Activated CD8-positive, alpha-beta memory T cell treated with anti-CD3 and anti-CD28 coated beads for 1 hour (primary cell): Measurements from ENCODE around the gene OPRM1.
A peak's percentile ranks its signal among the peaks of the same experiment; 100 is the strongest.
"Not testable (repeated sequence)": the region's sequence is repeated elsewhere in the genome, so short reads cannot be mapped to it uniquely, and the experiment has no call there.

ENCODE experiments used
- DNase-seq, 2 donors: peaks; one replicate each; pipeline ENCODE4 v3.0.0-alpha.2; 2020; ENCODE audit warnings: low read depth in 1 of 2; ENCODE audit errors: extremely low read depth in 1 of 2

OPRM1 gene

GRCh38 chr6:154139892-154140291 lies 100.9 kb downstream of the OPRM1 start:
- no peak for DNase-seq

- no peak for DNase-seq
These were observed 101.7 kb downstream of the OPRM1 start for GRCh38 chr6:154140743-154141142.

GRCh38 chr6:154143753-154144152 lies 104.7 kb downstream of the OPRM1 start:
- DNase-seq: no peak

DNA sequence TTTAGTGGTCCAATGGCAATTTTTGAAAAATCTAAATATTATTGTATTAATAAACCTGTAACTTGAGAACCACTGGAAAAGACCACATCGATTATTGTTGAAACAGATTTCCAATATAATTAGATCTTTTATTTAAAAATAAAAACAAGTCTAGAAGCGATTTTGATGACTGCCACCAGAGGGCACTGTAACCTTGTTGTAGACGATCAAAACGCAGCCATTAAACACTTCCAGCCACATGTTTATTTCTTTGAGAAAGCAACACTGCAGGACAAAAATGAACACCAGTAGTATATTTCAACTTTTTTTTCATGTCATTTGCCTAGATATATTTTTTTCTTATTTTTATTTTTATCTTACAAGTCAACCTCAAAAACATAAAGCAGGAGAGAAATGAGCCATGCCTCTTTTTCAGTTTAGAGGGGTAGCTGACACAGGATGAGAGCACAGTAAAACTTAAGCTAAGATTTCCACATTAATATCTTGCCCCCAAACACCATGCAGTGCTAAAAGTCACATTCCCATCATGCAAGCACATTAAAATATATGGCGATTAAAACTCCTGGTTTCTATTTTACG lies 115.4 kb downstream of the OPRM1 start:
- DNase-seq: peak; percentile 42 to 46

DNA sequence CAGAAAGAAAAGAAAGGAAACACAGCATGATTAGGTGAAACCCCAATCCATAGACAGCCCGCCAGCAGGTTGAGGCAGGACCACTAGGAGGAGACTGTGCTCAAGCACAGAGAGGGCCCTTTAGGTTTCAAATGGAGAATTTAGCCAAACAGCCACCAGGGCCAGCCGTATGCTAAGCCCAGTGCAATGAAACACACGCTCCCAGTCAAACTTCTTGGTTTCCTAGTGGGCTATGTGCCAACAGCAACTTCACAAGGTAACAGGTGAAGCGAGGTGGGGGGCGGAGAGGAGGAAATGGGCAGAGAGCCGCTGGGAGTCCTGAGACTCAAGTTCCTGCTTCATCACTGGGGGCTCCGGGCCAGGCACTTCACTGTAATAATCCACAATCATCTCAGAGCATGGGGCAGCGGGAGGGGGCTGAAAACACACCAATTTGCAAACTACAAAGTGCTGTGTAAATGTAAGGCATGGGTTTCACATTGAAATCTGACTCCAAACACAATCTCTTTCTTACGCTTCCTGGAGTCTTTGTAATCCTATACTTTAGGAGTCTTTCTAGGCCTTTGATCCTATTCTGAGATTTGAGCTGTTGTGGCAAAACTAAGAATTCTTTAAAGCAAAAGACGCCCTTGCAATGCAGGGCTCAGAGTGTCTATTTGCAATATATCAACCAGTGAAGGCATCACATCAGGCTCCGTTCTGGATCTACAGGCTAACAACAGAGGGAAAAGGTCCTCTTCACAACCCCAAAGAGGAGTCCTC lies 117.3 kb downstream of the OPRM1 start:
- peak; percentile 19 to 23 for DNase-seq

DNA sequence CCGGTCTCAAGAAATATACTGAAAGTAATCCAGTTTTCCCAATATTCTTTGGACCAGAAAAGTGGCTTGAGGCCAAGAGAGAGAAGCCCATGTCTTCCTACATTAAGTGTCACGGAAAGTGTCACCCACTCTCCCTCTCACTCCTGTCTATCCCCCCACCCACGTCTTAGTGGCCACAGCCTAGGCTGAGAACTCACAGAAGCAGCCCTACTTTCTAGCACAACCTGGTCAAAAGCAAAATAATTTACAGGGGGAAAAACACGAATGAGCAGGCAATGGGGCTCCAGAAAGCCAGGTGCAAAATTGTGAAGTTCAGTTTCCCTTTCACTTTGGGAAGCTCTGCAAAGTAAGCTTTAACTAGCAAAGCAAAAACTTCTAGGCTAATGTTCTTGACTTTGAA lies 118.0 kb downstream of the OPRM1 start:
- no peak for DNase-seq

DNA sequence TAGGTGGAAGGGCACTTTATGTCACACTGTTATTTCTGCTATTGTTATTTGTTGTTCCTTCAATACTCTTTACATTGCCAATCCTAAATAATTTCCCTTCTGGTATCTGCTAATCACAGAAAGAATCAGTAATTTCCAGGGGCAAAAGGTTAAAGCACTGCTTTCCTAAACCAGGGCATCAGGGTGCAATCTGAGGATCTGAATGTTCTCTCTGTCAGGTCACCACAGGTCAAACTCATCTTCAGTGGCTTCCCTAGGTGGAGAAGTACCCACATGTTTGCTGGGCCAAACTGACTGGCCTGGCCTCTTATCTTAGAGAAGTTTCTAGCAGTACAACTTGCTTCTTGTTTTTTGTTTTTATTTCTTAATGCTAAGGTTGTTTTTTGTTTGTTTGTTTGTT lies 118.7 kb downstream of the OPRM1 start:
- DNase-seq: no peak

GRCh38 chr6:154159126-154159525 lies 120.1 kb downstream of the OPRM1 start:
- no peak for DNase-seq

- no peak for DNase-seq
These were observed 122.6 kb downstream of the OPRM1 start for GRCh38 chr6:154161689-154162088.

- DNase-seq: no peak
These were observed 125.4 kb downstream of the OPRM1 start for GRCh38 chr6:154164397-154164796.

DNA sequence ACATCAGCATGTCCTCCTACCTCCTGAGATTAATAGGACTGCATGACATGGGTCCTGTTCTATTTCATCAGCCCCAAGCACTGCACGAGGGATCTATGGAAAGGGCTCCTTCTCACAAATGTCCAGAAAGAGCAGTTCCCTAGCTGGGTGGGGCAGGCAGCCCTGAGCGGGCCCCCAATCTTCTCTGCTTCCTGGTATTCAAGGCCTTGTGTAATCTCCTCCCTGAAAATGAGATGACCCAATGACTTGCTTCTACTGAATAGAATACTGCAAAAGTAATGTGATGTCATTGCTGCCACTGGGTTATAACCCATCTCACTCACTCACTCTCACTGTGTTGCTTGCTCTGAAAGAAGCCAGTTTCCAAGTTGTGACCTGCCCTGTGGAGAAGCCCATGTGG lies 126.4 kb downstream of the OPRM1 start:
- DNase-seq: no peak

GRCh38 chr6:154166140-154166539 lies 127.1 kb downstream of the OPRM1 start:
- DNase-seq: no peak

GRCh38 chr6:154167126-154167525 lies 128.1 kb downstream of the OPRM1 start:
- no peak for DNase-seq

DNA sequence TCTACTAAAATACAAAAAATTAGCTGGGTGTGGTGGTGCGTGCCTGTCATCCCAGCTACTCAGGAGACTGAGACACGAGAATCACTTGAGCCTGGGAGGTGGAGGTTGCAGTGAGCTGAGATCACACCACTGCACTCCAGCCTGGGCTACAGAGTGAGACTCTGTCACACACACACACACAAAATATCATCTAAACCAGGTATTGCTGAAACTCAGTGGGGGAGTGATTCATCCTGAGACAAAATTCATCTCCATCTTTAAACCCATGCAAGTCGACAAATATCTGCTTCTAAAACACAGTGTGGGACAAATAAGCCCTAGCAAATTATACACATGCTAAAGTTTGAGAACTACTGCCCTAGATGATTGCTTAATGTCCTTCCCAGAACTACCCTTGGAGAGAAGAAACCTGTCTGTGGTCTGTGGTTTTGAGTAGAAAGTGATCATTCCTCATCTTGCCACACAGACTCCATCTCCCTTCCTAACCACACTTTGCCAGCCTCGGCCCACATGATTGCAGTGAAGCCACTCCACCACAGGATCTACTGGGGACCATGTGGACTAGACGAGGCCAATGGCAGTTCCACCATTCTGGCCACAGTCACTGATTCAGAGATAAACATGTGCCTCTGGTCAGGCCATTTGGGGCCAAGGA lies 130.3 kb downstream of the OPRM1 start:
- no peak for DNase-seq

GRCh38 chr6:154170106-154170505 lies 131.1 kb downstream of the OPRM1 start:
- DNase-seq: no peak

GRCh38 chr6:154172393-154172792 lies 133.4 kb downstream of the OPRM1 start:
- DNase-seq: not testable (repeated sequence)

DNA sequence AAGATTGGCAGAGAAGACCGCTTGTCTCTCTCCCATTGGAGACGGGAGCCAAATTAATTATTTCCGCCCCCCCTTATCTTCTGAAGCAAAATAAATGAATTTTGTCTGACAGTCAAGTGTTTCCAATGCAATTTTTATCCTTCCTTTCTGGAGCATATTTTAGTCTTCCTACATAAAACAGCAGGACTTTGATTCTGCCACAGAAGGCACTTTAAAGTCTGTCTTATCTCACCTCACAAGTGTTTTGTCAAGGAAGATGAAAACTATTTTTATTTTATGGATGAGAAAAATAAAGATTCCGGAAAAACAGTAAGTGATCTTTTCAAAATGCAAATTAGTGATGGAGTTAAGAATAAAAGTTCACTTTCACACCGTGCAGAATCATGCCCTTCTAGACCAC lies 140.4 kb downstream of the OPRM1 start:
- no peak for DNase-seq

DNA sequence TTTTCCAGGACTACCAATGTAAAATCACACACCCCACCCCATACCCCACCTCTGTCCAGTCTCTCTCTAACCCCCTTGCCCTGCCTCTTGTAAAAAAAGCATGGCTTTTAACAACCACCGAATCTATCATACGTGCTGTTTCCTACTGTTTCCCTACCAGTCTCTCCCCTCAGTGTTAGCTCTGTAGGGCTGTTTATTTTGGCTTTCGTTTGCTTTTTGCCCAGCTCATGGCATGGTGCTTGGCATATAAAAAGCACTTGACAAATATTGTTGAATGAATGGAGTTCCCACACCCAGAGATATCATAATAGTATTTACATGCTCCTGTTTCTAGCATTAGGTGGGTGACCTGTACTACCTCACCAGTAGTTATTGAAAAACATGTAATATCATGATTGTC lies 148.2 kb downstream of the OPRM1 start:
- no peak for DNase-seq

- no peak for DNase-seq
These were observed 148.7 kb downstream of the OPRM1 start for GRCh38 chr6:154187714-154188113.

DNA sequence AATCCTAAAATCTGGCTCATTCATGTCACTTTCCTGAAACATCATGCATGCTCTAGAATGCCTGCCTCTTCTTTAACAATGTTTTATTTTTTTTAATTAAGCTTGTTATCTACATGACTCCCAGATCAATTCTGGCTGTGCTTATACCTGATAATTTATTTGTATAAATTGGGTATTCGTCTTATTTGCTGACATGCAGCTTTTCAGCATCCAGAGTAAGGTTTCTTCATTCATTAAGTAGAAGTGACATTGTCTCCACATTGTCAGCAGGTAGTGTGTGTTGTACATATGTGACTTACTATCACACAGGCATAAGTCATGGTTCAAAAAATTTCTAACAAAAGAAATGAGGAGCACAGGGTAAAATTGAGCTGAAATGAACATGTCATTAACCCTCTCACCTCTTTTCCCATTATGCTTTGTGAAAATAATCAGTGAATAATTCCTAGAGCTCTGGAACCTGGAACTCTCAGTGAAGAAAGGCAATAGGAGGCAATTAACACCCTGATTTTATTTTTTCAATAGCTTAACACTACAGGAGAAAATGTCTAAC lies 157.4 kb downstream of the OPRM1 start:
- DNase-seq: no peak

GRCh38 chr6:154197196-154197860 lies 158.3 kb downstream of the OPRM1 start:
- DNase-seq: no peak
